Omental fat pad (tissue), 4 donors: ENCODE measurements around the gene LMCD1. TPM values are rescaled to one million over a fixed set of nuclear protein-coding genes. Genes with fewer than 3 reads are reported as not detected.

Experiments
- ATAC-seq: fragments of 150-250 bp; one replicate; pipeline ENCODE4 v1.9.1; 2016; ENCODE audit warnings: mild to moderate bottlenecking, moderate library complexity; ENCODE audit not compliant: low FRiP score
- DNase-seq: peaks from one replicate; pipeline ENCODE4 v3.0.0-alpha.2; 2019; ENCODE audit warnings: low spot score
- total RNA-seq, 4 donors: library from RNA; depleted of rRNA; stranded (reverse); fragments of >200 nt; gene quantifications; one replicate each; pipeline ENCODE4 v1.1.0, GENCODE V29; 2016
- TF ChIP-seq, protein P1 (sequence below), 3 donors: fragments of 450-650 bp; IDR thresholded peaks; one replicate each; pipeline ENCODE4 v1.5.1; 2016 to 2017; ENCODE audit warnings: antibody characterized with exemption in 3 of 3, mild to moderate bottlenecking in 3 of 3, moderate library complexity in 2 of 3

The LMCD1 gene
- total RNA-seq, 4 donors from 2014 or later: 135 to 1,380 (median 270) TPM

DNA sequence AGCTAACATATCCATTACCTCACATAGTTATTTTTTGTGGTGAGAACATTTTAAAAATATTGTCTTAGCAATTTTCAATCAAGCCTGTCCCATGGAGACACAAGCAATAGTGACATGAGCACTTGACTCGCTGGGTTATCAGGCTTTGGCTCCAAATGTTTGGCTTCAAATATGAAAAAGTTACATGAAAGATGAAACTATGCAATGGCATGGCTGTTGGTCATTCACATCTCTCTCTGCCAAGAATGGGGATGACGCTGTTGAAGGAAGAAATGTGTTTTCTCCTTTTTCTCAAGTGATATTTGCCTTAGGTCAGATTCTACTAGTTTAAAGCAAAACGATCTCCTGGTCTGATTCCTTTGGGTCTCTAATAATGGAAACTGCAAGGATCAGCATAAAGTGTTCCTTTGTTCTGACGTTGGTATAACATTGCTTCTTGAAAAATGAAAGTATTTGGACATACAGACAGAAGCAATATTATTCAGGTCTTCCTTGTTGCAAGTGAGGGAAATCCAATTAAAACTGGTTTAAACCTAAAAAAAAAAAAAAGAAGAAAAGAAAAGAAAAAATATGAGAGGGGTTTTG lies 71.8 kb downstream of the LMCD1 start:
- no peak for ATAC-seq
- no peak for DNase-seq
- TF ChIP-seq, protein P1, sequence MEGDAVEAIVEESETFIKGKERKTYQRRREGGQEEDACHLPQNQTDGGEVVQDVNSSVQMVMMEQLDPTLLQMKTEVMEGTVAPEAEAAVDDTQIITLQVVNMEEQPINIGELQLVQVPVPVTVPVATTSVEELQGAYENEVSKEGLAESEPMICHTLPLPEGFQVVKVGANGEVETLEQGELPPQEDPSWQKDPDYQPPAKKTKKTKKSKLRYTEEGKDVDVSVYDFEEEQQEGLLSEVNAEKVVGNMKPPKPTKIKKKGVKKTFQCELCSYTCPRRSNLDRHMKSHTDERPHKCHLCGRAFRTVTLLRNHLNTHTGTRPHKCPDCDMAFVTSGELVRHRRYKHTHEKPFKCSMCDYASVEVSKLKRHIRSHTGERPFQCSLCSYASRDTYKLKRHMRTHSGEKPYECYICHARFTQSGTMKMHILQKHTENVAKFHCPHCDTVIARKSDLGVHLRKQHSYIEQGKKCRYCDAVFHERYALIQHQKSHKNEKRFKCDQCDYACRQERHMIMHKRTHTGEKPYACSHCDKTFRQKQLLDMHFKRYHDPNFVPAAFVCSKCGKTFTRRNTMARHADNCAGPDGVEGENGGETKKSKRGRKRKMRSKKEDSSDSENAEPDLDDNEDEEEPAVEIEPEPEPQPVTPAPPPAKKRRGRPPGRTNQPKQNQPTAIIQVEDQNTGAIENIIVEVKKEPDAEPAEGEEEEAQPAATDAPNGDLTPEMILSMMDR (IDR thresholded peaks at IDR 0.05): no peak

DNA sequence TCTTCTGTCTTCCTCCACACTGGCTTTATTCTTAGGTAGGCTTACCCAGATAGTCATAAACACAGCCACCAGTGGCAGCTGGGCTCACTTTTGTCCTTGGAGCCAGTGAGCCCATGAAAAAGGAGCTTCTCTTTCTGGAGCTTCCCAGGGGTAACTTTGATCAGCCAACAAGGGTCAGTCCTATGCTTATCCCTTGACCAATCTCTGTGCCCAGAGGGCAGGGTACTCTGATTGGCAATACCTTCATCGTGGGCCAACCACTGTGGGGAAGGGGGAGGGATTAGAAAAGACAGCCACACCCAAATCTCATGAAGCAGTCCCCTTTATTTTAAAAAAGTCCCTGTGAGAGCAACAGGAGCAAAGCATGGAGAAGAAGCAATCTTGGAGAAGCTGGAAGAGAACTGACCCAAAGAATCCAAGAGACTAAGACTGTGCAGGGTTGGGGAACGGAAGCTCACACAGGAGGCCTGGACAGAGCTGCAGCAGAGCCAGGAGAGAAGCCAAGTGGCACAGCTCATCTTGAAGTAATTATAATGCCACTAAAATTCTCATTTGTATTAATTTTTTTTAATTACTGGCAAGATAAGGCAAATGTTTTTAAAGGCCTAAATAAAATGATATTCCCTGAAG lies 72.5 kb downstream of the LMCD1 start:
- TF ChIP-seq, protein P1 (IDR thresholded peaks at IDR 0.05): no peak
- no peak for DNase-seq
- no peak for ATAC-seq

DNA sequence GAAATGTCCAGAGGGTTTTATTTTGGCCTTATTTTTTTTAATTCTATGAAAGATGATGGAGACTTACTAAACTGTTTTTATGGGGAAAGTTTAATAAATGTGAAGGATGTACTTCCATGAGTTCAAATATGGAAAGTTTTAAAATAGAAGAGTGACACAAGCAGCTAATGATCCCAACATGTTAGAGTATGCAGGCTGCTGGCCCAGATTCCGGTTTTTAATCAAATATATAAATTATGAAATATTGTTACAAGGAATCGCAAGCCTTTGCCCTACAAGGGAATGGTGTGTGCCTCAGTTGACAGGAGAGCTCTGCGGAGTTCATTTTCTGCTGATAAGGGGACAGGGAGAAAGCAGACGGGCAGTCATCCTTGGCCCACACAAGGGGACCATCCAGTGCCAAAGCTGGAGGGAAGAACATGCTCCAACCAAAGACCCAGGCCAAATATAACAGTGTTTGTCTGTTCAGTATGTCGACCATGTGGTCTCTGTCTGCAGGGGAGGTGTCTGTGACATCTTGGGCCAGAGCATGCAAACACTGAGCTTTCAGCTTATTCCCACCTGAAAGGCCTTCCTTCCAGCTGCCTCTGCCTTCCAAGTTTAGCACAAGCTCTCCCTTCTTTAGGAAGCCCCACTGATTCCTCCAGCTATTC lies 73.2 kb downstream of the LMCD1 start:
- DNase-seq (no peak), ATAC-seq (no peak)
- TF ChIP-seq, protein P1 (IDR thresholded peaks at IDR 0.05): no peak

DNA sequence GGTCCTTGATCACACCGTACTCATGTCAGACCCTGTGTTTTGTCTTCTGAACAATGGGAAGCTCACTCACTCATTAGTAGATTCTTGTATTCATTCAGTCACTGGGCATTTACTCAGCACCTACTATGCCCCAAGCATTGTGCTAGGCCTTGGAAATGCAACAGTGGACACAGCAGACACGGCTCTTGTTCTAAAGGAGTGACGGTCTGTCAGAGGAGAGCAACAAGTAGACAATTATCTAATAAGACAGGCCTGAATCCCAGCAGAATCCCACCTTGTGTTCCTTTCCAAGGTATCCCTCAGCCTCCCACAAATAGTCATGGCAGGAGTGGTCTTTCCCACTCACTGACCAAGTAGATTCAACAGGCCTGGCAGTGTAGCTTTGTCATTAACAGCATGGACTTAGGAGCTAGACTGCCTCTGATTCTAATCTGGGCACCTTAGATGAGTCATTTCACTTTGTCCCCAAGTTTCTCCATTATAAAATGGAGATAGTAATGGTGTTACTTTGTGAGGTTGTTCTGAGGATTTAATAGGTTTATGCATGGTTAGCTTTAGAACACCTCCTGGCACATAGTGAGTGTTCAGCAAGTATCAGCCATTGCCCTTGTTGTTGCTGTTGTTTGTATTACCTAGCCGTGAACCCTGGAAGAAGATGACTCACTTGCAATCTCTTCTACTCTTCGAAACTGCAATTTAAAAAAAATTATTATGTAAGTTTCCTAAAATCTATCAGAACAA lies 73.9 kb downstream of the LMCD1 start:
- TF ChIP-seq, protein P1 (IDR thresholded peaks at IDR 0.05): no peak
- ATAC-seq (no peak), DNase-seq (no peak)

DNA sequence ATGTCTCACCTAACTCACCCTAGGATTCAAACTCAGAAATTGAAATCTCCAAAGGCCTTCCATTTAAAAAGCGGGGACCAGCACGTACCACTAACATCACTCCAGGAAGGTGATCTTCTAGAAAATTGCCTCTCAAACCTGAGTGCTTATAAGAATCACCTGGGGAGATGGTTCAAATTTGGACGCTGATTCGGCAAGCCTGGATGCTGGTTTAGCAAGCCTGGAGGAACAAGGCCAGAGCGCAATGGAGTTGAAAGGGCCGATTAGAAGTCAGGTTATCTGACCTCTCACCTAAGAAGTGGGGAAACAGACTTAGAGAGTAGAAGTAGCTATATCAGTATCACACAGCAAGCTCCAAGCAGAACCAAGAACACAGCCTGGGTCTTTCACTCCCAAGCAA lies 74.8 kb downstream of the LMCD1 start:
- DNase-seq (no peak), ATAC-seq (no peak)

DNA sequence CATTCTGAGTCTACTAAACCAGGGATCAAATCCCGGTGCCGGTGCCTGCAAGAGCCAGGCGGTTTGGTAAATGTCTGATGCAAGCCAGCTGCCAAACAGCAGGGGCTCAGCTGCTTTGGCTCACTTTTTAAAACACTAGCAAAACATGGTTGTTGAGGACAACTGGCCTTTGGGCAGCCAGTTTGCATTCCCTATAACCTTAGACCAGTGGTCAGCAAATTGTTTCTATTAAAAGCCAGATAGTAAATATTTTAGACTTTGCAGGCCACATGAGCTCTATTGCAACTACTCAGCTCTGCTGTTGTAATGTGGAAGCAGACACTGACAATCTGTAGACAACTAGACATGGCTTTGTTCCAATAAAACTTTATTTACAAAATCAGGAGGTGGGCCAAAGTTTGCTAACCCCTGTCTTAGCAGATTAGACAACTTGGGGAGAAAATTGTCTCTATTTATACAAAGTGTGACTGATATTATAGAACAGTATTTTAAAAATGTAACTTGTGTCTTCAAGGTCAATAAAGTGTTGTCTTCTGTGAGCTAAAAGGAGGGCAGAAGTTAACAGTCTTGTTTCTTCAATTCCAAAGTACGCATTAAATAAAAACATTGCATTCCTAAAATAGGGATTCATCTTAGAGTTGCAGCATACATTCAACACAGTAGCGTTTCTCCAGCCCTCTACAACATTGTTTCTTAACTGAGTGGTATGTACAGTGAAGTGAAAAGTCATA lies 75.4 kb downstream of the LMCD1 start:
- TF ChIP-seq, protein P1 (IDR thresholded peaks at IDR 0.05): no peak
- ATAC-seq (no peak), DNase-seq (no peak)

More for the DNA sequence above, 74.8 kb downstream of the LMCD1 start:
- TF ChIP-seq, protein P1 (IDR thresholded peaks at IDR 0.05): no peak
